ENCODE data around the gene GNAO1. TPM values are rescaled to one million over a fixed set of nuclear protein-coding genes. Genes with fewer than 3 reads are reported as not detected.

Gene GNAO1
- total RNA-seq, 1 donor from 2014 or later: not detected

DNA sequence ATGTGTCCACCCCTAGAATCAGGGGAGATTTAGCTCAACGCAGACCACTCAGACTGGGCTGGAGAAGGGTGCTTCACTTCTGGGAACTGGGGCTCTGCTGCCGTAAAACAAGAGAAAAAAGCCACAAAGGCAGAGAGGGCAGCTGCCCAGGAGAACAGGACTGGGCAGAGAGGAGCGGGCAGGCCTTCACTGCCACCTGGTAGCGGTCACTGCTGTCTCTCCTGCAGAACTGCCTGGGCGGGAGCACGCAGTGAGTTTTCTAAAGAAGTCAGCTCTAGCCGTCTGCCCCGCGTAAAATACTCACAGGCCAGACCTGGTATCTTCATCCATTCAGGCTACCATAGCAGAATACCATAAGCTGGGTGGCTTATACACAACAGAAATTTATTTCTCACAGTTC lies 130.3 kb downstream of the GNAO1 start:
- no peak overlapping the region for H3K4me3 ChIP-seq (ENCODE audit: low read depth, low read length)
- FAIRE-seq: no peak
- DNase-seq (ENCODE audit: low read depth): no peak
- H3K36me3 ChIP-seq (ENCODE audit: control insufficient read depth, insufficient read depth, low read length): no peaks in the 10 kb centered on the region
- TF ChIP-seq, protein P1, sequence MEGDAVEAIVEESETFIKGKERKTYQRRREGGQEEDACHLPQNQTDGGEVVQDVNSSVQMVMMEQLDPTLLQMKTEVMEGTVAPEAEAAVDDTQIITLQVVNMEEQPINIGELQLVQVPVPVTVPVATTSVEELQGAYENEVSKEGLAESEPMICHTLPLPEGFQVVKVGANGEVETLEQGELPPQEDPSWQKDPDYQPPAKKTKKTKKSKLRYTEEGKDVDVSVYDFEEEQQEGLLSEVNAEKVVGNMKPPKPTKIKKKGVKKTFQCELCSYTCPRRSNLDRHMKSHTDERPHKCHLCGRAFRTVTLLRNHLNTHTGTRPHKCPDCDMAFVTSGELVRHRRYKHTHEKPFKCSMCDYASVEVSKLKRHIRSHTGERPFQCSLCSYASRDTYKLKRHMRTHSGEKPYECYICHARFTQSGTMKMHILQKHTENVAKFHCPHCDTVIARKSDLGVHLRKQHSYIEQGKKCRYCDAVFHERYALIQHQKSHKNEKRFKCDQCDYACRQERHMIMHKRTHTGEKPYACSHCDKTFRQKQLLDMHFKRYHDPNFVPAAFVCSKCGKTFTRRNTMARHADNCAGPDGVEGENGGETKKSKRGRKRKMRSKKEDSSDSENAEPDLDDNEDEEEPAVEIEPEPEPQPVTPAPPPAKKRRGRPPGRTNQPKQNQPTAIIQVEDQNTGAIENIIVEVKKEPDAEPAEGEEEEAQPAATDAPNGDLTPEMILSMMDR (IDR thresholded peaks at IDR 0.05; ENCODE audit: insufficient read depth, low read length, severe bottlenecking): no peak
- H3K27me3 ChIP-seq (ENCODE audit: control insufficient read depth, insufficient read depth, low read length): no peaks in the 10 kb centered on the region

DNA sequence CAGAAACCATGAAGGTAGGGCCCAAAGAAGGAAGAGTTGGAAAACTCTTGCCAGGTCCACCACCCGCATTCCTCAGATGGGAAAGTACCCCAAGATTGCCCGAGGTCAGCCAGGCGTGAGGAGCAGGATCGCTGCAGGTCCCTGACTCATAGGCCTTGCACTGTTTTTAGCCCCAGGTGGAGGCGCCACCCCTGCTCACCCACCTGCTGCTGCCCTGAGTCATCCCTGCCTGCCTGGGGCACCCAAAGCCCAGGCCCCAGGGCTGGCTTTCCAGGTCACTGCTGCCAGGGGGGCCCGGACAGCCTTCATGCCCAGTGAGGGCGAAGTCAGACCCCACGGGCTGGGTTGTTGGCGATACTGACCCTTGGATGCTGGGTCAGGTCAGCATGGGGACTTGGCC lies 133.1 kb downstream of the GNAO1 start:
- Histone ChIP-seq H3K4me3 (ENCODE audit: low read depth, low read length) (no peak overlapping the region), H3K27me3 (ENCODE audit: control insufficient read depth, insufficient read depth, low read length) (no peaks in the 10 kb centered on the region), H3K36me3 (ENCODE audit: control insufficient read depth, insufficient read depth, low read length) (no peaks in the 10 kb centered on the region)
- FAIRE-seq (peak; percentile 62), DNase-seq (ENCODE audit: low read depth) (peak; percentile 81)
- TF ChIP-seq, protein P1 (IDR thresholded peaks at IDR 0.05; ENCODE audit: insufficient read depth, low read length, severe bottlenecking): no peak

DNA sequence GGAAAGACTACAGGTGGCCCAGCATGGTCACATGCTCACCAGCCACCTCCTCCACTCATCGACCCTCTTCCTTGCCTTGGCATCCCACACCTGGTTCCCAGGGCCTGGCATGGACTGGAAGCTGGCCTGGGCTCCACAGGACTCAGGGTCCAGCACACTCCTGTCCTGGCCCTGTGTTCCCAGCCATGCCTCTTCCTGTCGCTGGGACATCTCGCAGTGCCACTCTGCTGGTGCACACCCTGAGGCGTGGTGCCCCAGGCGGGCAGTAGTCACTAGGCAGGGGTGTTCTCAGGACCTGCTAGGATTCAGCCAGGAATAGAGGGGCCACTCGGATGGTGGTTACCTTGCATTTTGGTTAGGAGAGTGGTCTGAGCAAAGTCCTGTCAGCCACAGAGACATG lies 134.7 kb downstream of the GNAO1 start:
- no peak for FAIRE-seq
- Histone ChIP-seq H3K4me3 (ENCODE audit: low read depth, low read length) (no peak overlapping the region), H3K36me3 (ENCODE audit: control insufficient read depth, insufficient read depth, low read length) (no peaks in the 10 kb centered on the region), H3K27me3 (ENCODE audit: control insufficient read depth, insufficient read depth, low read length) (no peaks in the 10 kb centered on the region)
- no peak for DNase-seq (ENCODE audit: low read depth)
- TF ChIP-seq, protein P1 (IDR thresholded peaks at IDR 0.05; ENCODE audit: insufficient read depth, low read length, severe bottlenecking): no peak

DNA sequence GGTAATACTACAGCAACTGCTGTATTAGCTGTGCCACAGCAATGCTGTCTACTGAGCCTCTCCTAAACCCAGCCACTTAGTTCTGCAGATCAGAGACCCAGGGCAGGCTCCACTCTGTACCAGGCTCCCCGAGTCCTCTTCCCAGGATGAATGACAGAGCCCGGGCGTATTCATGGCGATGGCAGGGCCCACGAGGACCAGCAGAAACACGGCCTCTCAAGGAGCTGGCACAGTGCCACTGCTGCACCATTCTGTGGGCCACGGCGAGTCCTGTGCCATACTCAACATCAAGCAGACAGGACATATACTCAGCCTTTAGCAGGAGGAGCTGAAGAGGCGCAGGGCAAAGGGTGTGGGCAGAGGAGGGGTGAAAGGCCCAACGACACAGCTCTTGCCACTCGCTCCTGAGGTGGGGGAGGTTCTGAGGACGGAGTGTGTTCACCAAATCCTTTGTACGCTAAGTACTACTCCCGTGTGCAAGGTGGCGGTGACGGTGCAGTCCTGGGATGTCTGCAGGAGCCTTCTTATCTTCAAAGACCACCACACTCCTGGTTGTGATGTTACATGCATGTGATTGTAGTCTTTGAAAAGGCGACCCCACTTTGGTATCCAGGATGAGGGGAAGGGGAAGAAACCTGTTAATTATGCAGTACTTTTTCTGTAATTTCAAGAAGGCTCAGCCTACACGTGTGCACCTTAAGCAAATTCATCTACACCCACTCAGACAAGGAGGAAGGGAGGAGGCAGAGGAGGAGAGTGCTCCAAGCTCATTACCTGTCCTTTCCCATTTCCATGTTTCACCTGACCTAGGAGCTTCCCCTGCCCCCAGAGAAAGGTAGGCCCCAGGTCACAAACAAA lies 136.0 kb downstream of the GNAO1 start:
- TF ChIP-seq, protein P1 (IDR thresholded peaks at IDR 0.05; ENCODE audit: insufficient read depth, low read length, severe bottlenecking): no peak
- no peak for FAIRE-seq

DNA sequence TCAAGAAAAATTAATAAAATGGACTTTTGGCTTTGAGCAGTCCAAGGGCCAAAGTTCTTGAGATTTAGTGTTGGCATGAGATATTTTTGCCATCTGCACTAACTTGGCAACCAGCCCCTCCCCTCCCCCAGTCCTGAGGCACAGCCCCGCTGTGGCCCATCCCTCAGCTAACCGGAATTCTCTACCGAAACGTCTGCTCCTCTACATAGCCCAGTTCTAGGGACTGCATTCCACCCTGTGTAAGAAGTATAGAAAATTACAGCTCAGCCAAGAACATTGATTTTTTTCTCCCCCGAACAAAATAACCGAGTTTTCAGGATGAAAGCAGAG lies 136.6 kb downstream of the GNAO1 start:
- DNase-seq (ENCODE audit: low read depth) (no peak), FAIRE-seq (no peak)
- Histone ChIP-seq H3K4me3 (ENCODE audit: low read depth, low read length) (no peak overlapping the region), H3K27me3 (ENCODE audit: control insufficient read depth, insufficient read depth, low read length) (no peaks in the 10 kb centered on the region), H3K36me3 (ENCODE audit: control insufficient read depth, insufficient read depth, low read length) (no peaks in the 10 kb centered on the region)
- TF ChIP-seq, protein P1 (IDR thresholded peaks at IDR 0.05; ENCODE audit: insufficient read depth, low read length, severe bottlenecking): no peak

More for the DNA sequence above, 136.0 kb downstream of the GNAO1 start:
- Histone ChIP-seq H3K36me3 (ENCODE audit: control insufficient read depth, insufficient read depth, low read length) (no peaks in the 10 kb centered on the region), H3K27me3 (ENCODE audit: control insufficient read depth, insufficient read depth, low read length) (no peaks in the 10 kb centered on the region), H3K4me3 (ENCODE audit: low read depth, low read length) (no peak overlapping the region)
- DNase-seq (ENCODE audit: low read depth): no peak

Data from bronchial epithelial cell (primary cell).